NCI-H1092 treated with DMSO at 0.1 percent for 48 hours (cell line): Measurements from ENCODE around the gene RHOG.
"Not testable (repeated sequence)": the region's sequence is repeated elsewhere in the genome, so short reads cannot be mapped to it uniquely, and the experiment has no call there.

Source experiments
- DNase-seq: peaks from one replicate; lab custom pipeline; 2025; lab: John Stamatoyannopoulos, UW

Gene RHOG

DNA sequence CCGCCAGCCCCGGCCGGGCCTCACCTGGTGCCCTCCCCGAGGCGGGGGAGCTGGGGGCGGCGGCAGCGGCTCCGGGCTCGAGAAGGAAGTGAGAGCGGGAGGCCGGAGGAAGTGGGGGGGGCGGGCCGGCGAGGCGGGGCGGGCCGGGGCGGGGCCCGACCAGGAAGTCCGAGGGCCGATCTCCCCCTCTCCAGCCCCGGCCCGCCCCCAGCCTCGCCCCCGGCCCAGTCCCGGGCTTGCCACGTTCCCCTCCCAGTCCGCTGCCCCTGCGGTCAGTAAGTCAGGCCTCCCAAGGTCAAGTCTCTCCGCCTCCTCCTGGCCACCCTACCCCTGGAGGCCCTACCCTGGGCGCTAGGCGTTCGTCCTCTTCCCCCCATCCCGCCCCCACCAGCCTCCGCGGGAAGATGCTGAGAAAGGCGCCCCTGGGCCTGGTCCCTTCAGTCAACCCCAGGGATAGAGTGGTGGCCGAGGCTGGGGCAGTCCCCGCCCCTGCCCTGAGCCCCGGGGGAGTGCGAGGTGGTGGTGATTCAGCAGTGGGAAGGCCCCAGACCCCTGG lies at the start of gene RHOG:
Gene RHOG, minus strand, starts transcription at position 90 of the 556 bp plus-strand sequence. CDS start 12,821 bp downstream, outside the sequence.
- DNase-seq = peak; percentile 50

DNA sequence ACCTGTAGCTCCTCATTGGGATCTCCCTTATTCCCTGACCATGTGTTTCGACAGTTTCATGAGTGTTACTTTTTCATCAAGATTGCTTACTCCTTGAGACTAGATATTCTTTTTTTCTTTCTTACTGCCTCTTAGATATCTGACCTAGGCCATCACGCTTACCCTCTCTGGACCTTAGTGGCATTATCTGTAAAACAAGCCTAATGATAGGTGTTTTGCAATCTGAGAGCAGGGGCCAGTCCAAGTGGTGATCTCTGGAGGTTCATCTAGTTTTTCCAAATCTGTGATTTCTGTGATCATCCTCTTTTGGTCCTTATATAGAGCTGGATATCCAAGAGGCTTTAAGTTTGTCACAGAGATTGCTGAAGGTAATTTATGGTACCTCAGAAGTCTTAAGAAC lies 49.3 kb upstream of the RHOG start:
- no peak for DNase-seq

DNA sequence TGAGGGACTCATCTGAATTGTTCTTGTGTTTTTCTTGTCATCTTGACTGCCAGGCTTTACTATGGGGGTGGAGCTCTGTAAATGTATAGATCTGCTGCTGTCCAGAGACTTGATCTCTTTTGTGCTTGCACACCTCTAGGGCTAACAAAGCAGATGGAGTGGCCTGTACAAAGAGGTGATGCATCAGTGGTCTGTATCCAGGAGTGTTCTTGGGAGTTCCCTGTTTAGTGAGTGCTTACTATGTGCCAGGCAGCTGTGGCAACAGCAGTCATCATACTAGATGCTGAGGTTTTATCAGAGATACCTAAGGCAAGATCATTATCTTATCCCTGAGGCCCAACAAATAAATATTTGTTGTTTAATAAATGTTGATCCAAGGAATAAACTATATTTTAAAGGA lies 48.1 kb upstream of the RHOG start:
- DNase-seq = no peak

DNA sequence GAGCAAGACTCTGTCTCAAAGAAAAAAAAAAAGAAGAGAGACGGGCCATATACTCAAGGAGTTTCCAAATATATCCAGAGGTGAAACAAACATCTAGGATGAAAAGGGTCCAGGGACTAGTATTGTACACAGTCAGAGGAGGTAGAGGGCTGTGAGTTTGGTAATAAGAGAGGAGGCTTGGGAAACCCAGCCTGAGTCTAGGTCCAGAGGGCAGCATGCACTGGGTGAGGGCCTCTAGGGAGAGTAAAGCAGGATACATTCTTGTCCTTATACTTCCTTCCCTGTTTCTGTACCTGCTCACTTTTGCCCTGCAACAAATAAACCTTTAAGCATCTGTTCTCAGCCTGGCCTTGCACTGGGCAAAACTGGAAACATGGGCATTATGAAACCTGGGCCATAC lies 46.2 kb upstream of the RHOG start:
- no peak for DNase-seq

DNA sequence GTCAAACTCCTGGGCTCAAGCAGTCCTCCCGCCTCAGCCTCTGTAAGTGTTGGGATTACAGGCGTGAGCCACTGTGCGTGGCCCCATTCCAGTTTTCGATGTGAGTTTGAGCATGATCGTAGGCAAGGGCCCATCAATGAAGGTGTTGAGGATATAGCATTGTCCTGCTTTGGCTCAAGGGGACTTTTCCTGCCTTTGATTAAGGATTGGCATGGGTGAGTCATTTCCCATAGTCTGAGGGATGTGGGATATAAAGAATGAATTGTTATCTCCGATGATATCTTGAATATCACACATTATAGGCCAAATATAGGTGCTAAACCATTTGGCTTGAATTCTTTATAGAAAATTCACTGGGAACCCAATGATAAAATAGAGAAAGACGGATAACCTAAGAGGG lies 45.1 kb upstream of the RHOG start:
- no peak for DNase-seq

DNA sequence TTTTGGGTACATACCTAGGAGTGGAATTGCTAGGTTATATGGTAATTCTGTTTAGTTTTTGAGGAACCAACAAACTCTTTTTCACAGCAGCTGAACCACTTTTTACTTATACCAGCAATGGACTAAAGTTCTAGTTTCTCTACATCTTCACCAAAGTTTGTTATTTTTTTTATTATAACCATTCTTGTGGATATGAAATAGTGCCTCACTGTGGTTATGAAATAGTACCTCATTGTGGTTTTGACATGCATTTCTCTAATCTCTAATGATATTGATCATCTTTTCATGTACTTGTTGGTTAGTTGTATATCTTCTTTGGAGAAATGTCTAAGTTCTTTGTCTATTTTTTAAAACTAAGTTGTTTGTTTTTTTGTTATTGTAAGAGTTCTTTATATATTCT lies 41.9 kb upstream of the RHOG start:
- DNase-seq = no peak

DNA sequence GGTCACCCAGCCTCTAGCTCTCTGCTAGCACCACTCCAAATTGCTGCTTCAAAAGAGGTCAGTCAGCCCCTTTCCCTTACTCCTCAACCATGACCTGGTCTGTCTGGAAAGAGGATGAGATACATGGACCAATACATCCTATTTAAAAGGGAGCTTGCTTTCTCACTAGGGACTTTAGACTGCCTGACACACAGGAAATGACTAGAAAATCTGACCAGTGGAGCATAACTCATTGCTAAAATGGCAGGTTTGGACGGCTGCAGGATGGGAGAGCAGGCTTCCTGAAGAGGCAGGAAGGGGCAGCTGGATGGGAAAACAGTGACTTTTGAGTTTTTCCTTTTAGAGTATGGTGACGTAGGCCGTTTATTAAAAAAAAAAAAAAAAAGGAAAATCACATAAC lies 40.0 kb upstream of the RHOG start:
- no peak for DNase-seq

DNA sequence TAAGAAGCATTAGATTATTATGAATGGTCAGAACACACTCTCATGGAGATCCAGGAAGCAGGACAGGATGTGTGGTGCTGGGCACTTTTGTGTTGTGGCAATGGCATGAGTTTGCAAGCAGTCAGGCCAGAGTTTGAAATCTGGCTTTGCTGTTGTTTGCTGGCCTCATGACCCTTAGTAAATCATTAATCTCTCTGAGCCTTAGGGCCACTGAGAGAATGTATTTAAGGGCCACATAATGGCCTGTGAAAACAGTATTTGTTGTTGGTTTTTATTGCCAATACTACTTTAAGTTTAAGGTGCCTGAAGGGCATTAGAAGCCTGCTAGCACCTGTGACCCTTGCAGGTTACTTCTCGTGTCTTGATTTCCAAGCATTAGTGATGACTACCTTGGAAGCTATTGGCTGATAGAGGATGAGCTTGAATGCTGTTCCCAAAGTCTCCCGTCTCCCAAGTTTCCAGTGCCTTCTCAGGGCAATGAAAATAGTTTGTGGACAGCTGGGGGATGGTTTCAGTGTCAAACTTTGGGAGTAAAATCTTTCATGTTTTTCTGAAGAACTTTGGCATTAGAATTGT lies 39.3 kb upstream of the RHOG start:
- no peak for DNase-seq

DNA sequence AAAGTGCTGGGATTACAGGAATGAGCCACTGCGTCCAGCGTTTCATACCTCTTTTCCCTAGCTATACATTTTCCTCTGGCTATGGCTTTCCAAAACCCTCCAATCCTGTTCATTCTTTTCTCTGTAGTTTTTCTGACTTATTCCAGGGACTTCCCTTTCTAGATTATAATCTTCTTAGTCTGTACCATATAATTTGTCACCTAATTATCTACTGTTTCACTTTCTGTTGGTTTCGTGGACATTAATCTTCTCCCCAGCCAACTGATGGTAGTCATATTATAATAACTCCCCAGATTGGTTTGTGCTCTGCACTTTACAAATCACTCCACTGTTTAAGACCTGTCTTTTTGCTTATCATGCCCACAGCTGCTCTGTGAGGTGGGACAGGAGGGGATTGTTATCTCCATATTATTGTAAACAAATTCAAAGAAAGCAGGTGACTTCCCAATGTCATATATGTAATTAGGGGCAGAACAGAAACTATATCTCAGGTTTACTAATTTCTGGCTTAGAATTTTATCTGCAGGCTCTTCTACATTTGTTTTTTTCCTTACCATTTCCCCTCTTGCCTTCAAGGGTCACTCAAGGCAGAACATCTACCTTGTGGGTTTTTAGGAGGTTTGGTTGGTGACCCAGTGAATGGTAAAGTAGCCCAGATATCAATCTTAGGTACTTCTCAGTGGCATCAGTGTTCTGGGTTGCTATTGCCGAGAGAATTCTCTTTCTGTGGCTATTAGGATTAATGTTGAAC lies 38.6 kb upstream of the RHOG start:
- no peak for DNase-seq

DNA sequence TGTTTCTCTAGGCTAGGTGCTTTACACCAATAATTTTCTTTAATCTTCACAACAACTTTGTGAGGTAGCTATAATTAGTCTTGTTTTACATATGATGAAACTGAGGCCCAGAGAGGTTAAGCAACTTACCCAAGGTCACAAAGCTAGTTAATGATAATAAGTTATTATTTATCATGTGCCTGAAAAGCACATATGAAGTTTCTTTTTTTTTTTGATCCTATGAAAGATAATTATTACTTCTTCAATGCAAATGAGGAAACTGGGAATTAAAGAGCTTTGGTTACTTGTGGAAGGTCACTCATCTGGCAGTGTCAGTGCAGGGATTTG lies 37.5 kb upstream of the RHOG start:
- no peak for DNase-seq

DNA sequence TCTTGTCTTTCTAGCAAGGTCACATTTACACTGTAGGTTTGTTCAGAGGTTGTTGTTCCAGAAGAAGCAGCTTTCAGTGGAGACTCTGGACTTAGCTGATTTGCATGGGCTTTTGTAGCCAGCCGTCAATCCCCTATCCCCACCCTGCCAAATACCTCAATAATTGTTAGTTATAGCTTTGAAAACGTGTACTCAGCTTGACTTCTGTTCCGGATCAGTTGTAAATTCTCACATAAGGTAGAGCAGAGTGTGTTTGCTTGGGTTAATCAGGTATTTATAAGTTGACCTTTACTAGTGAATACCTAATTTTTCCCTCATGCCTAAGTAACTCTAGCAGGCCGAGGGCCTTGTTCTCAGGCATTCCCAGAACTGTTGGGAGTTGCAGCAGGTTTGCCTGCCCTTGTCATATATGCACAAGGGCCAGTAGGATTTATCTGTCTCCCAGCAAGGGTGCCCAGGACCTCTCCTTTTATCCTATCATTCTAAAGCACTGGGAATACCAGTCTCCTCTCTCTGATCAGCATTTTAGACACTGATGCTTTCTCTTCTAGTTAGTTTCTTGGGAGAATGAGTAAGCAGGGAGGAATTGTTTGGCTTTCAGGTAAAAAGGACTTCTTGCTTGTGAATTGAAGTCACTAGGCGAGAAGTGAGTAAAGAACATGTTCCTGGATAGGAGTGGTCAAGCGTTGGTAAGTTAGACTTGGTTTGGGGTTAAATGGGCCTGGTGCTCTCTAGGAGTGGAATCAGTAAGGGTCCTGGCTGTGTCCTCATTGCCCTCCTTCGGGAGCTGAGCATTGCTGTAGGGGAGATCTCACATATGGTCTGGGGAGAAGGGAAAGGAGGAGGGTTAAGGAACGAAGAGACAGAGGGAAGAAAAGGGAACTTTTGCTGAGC lies 36.9 kb upstream of the RHOG start:
- no peak for DNase-seq

DNA sequence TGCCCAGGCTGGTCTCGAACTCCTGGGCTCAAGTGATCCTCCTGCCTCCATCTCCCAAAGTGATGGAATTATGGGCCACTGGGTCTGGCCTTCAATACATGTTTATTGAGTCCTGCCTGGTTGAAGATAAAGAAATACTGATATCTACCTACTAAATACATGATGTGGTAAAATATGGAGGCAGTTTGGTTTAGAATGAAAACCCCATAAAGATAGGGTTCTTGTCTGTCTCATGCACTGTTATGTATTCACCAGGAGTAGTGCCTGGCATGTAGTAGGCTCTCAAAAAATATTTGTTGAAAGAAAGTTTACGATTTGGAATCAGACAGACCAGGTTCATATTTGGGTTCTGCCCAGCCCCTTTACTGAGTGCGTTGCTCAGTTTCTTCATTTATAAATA lies 35.9 kb upstream of the RHOG start:
- no peak for DNase-seq

DNA sequence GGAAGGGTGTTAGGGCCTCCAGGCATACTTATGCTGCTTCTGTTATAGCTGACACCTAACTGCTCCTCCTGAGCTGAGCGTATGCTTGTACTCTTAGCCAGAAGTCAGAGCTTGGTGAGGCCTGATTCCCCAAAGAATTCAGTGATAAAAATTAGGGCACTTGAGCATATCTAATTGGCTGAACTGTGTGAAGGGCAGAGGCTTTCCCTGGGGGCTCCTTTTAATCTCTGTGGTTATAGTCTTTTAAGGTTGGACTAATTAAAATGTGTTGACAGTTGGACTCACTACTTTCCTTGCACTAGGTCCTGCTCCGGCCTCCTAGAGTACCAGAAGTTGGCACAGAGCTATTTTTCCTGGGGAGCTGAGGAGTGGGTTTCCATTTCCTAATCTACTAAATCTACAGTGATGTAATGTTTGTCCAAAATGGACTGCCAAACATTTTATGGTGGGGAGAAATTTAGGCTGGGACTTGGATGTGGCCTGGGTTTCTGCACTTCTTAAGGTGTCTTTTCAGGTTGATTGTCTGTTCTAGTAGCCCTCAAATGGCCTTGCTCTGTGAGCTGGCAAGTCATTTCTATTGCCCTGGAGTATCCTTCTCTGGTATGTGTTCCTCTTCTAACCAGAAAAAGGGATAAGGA lies 33.1 kb upstream of the RHOG start:
- DNase-seq = no peak

DNA sequence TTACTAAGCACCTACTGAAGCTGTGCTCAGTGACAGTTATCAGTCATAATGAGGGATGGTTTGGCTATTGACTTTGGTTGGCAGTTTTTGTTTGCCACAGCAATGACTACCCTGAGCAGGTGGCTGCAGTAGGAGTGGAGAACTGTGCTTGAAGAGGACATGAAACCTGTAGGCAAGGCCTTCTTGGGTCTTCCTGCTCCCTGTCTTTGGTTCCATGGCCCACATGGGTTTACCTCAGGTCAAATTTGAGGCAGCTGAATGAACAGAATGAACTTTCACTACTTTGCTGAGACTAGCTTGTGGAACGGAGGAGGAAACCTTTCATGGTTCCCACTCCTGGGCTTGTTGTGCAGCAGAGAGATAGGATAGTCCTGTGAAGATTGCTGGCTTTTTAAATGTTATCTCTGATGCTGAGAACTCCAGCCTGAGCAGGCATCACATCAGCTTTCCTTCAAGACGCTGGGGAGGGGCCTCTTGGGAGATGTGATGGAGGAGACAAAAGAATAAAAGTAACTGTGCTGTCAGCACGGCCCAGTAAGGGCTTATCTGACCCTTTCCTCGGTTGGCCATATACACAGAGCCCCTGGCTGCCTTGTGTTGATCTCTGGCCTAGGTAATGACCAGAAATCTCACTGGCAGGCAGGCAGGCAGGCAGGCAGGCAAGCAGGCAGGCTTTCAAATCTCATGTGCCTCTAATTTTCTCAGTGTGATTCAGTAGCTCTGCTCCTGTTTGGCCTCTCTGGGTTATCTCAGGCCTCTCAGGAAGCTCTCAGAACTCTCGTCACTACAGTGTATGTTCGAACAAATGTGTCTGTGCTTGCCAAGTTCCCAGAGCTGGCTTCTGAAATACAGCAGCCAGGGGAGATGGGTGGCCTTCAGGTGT lies 26.7 kb upstream of the RHOG start:
- DNase-seq = no peak

DNA sequence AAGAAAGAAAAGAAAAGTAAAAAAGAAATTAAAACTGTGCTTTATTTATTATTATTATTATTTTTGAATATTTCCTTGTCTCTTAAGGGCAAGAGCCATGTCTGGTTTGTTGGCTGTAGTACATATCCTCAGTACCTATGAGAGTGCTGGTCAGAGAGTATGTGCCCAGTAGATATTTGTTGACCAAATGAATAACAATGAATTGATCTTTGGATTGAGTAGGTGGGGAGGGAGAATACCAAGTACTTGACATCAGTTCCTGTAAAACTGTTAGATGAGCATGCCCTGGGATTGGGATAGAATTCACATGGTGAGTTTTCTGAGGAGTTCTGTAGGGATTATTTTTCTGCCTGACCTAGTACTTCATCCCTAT lies 26.1 kb upstream of the RHOG start:
- no peak for DNase-seq

DNA sequence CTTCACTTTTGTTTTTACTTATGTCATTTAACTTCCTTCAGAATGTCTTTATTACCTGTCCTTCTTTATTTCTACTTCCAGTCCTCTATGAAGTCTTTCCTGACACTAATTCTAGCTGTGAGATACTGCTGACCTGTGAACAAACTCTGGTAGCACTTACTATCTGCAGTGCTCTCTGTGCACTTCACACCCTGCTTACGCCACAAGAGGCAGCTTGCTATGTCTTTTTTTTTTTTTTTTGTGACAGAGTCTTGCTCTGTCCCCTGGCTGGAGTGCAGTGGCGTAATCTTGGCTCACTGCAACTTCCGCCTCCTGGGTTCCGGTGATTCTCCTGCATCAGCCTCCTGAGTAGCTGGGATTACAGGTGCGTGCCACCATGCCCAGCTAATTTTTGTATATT lies 25.4 kb upstream of the RHOG start:
- DNase-seq = no peak

DNA sequence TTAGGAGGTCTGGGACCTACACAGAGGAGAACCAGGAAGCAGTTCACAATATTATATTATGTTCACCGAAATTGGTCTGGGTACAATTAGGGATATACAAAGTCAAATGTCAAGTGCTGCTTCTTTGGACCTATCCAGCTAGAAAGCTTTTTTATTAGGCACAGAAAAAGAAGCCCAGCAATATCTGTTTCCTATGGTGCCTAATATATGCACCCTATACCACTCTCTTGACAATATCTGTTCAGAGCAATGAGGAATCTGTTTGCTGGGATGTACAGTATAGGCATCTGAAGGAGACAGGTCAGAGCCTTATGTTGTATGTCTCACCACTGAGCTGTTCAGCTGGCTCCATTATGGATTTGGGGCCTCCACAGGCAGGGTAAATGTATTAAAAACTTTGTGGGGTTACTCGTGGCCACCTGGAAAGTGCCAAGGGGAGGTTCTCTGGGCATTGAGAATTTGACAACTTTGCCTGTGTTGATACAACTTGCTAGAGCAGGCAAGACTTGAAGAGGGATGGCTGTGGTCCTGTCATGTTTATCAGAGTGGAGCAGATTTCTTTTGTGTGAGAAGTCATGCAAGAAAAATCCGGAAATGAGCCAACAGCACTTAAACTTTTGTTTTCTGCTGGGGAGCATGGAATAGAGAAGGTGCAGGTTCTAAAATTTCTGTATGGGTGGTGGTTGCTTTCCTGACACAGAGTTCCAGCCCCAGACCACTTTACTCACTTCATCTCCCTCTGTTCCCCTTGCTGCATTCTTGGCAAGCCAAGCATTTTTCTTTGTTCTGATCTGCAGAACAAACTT lies 24.8 kb upstream of the RHOG start:
- DNase-seq = no peak

DNA sequence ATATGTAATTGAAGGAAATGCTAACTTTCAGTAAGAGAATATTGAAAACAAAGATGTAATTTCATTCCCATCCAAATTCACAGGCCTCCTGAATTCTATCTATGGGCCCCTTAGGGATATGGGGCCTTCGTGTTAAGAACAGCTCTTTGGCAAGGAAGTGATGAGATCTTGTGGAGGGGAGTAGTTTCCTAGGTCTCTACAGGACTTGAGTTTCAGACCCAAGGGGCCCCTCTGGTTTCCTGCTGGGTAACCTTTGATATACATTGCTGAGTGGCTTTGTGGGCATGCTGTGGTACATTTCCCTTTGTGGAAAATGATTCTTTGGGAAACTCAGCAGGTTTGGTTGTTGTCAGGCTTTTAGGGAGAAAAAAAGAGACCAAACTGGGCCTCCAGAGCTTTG lies 20.9 kb upstream of the RHOG start:
- DNase-seq = no peak

DNA sequence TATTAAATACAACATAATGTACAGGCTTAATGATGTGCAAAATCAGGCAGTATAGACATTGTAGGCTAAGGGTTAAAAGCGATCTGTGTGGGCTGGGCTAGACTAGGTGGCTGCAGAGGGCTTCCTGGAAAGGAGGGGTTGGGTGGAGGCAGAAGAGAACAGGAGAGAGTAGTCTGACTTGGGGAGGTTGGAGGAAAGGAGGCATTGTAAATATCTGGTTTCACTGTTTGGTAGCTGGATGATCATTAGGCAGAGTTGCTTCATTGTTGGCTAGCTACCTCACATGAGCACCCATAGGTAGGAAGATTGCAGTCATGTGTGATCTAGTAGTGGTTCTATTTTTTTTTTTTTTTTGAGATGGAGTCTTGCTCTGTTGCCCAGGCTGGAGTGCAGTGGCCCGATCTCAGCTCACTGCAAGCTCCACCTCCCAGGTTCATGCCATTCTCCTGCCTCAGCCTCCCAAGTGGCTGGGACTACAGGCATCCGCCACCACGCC lies 20.2 kb upstream of the RHOG start:
- DNase-seq = not testable (repeated sequence)

DNA sequence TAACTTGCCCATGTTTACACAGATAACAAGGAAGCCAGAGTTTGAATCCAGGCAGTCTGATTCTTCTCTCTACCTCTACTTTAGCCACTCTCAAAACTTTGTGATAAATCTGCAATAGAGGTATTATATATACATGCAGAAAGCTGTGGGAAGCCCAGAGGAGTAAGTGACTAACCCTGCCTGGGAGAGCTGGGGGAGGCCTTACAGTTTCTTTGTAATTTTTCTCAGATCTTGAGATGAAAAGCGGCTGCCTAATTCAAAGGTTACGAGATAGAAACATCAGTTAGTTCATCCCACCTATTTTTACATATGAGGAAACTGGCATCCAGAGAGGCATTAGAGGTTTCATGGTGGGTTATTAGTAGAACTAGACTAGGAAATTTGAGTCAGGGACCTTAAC lies 19.6 kb upstream of the RHOG start:
- no peak for DNase-seq
